HepG2 (cell line): ENCODE results near the gene SLC25A46. TPM values are rescaled to one million over a fixed set of nuclear protein-coding genes. Genes with fewer than 3 reads are reported as not detected.

Experiments
- ATAC-seq: fragments of 200-7000 bp; cut with Tn5 transposase; 3 replicates; pipeline ENCODE4 v1.9.1; 2020; ENCODE audit warnings: mild to moderate bottlenecking, moderate library complexity
- BruUV-seq: library from RNA; stranded (reverse); fragments of 400-500 nt; replicated peaks from 2 replicates; lab custom pipeline; 2021; lab: Mats Ljungman, UMichigan
- CTCF ChIA-PET: fragments of 300-600 bp; formaldehyde crosslinking; extraction: SDS; loops from one replicate; lab custom pipeline; 2021; ENCODE audit warnings: low total read pairs, inconsistent platforms, low intra/inter-chr PET ratio; lab: Yijun Ruan, JAX
- POLR2A ChIA-PET: fragments of 350-600 bp; sonication (Branson Sonifier 250); formaldehyde crosslinking; loops from one replicate; lab custom pipeline; 2020; ENCODE audit warnings: antibody characterized with exemption, inconsistent platforms; lab: Yijun Ruan, JAX
- DNase-seq: peaks from one replicate; pipeline ENCODE4 v3.0.0-alpha.2; 2015; ENCODE audit warnings: low spot score
- FAIRE-seq: peaks from 3 replicates; lab custom pipeline; 2011; peaks lifted over from hg19 to GRCh38; lab: Jason Lieb, UNC
- H2AFZ ChIP-seq: one replicate; pipeline ENCODE4 v1.6.1; 2011; ENCODE audit warnings: low read length, inconsistent platforms
- H3K27ac ChIP-seq: fragments of 300-600 bp; 3 replicates; pipeline ENCODE4 v1.8.0; 2011; ENCODE audit warnings: mixed run types, mild to moderate bottlenecking, mixed read lengths, low read length, inconsistent platforms; ENCODE audit not compliant: insufficient read depth; ENCODE audit errors: extremely low read length
- H3K27me3 ChIP-seq, 2 experiments: fragments of 200-600 bp in 1 of 2; 2 replicates in 1 of 2; 3 replicates in 1 of 2; pipeline versions ENCODE4 v1.6.0 to v1.8.0; 2011; ENCODE audit warnings: low read length in 2 of 2, mild to moderate bottlenecking in 2 of 2, moderate library complexity in 2 of 2, inconsistent platforms in 1 of 2; ENCODE audit not compliant: insufficient read depth in 2 of 2, control insufficient read depth in 1 of 2
- H3K36me3 ChIP-seq, 2 experiments: fragments of 200-600 bp in 1 of 2; replicated peaks in 1 of 2; 2 replicates in 1 of 2; 3 replicates in 1 of 2; pipeline versions ENCODE4 v1.5.1 to v1.8.0; 2011; ENCODE audit warnings: low read length in 2 of 2, inconsistent platforms in 1 of 2; ENCODE audit not compliant: insufficient read depth in 2 of 2, control insufficient read depth in 1 of 2
- H3K4me1 ChIP-seq: 2 replicates; pipeline ENCODE4 v1.5.1; 2012; ENCODE audit warnings: low read length, inconsistent platforms; ENCODE audit not compliant: insufficient read depth
- H3K4me2 ChIP-seq: 2 replicates; pipeline ENCODE4 v1.6.0; 2011; ENCODE audit warnings: low read depth, low read length, inconsistent platforms
- H3K4me3 ChIP-seq, 3 experiments: fragments of 200-600 bp in 1 of 3; sonication (generic), shearing (Covaris generic) in 1 of 3; replicated peaks in 1 of 3; 2 replicates each; pipeline ENCODE4 v1.5.1; 2011 to 2016; ENCODE audit warnings: low read length in 3 of 3, inconsistent platforms in 2 of 3, low read depth in 2 of 3, mild to moderate bottlenecking in 2 of 3, control low read depth in 1 of 3, mixed read lengths in 1 of 3; ENCODE audit not compliant: insufficient read depth in 1 of 3
- H3K79me2 ChIP-seq: one replicate; pipeline ENCODE4 v1.6.1; 2011; ENCODE audit warnings: low read length, inconsistent platforms; ENCODE audit not compliant: insufficient read depth
- H3K9ac ChIP-seq: 2 replicates; pipeline ENCODE4 v1.6.0; 2011; ENCODE audit warnings: mild to moderate bottlenecking, low read depth, low read length, inconsistent platforms; ENCODE audit not compliant: insufficient read depth
- H3K9me3 ChIP-seq: 2 replicates; pipeline ENCODE4 v1.5.1; 2012; ENCODE audit warnings: mild to moderate bottlenecking, low read length
- H4K20me1 ChIP-seq: 2 replicates; pipeline ENCODE4 v1.6.0; 2011; ENCODE audit warnings: inconsistent platforms, mild to moderate bottlenecking, low read length, moderate library complexity; ENCODE audit not compliant: insufficient read depth
- E2F1 ChIP-seq: sonication (generic); formaldehyde crosslinking; IDR thresholded peaks from 2 replicates; pipeline ENCODE4 v1.5.0; 2020; ENCODE audit warnings: missing genetic modification reagents
- GLI4 ChIP-seq: sonication (generic); formaldehyde crosslinking; IDR thresholded peaks from 2 replicates; pipeline ENCODE4 v1.5.1; 2020; ENCODE audit warnings: missing genetic modification reagents, mild to moderate bottlenecking, moderate library complexity, borderline replicate concordance
- MLLT10 ChIP-seq: sonication (generic); formaldehyde crosslinking; IDR thresholded peaks from 2 replicates; pipeline ENCODE4 v1.4.0; 2020; ENCODE audit warnings: missing genetic modification reagents
- NFKB2 ChIP-seq: sonication (generic); formaldehyde crosslinking; IDR thresholded peaks from 2 replicates; pipeline ENCODE4 v1.4.0; 2020; ENCODE audit warnings: missing genetic modification reagents, borderline replicate concordance
- RFX3 ChIP-seq: IDR thresholded peaks from 2 replicates; pipeline ENCODE4 v1.6.1; 2016; ENCODE audit warnings: missing biosample characterization, missing genetic modification reagents
- SP2 ChIP-seq: sonication (generic); formaldehyde crosslinking; IDR thresholded peaks from 2 replicates; pipeline ENCODE4 v1.5.1; 2020; ENCODE audit warnings: mild to moderate bottlenecking, missing genetic modification reagents
- THAP9 ChIP-seq: sonication (generic); formaldehyde crosslinking; IDR thresholded peaks from 2 replicates; pipeline ENCODE4; 2020; ENCODE audit warnings: missing genetic modification reagents, mild to moderate bottlenecking, borderline replicate concordance
- ZFP36 ChIP-seq: fragments of 150-350 bp; IDR thresholded peaks from 2 replicates; pipeline ENCODE4 v1.6.1; 2018; ENCODE audit warnings: borderline replicate concordance, low read length, low read depth; ENCODE audit not compliant: partially characterized antibody
- ZNF431 ChIP-seq: sonication (generic); formaldehyde crosslinking; IDR thresholded peaks from 2 replicates; pipeline ENCODE4 v1.9.0; 2022; ENCODE audit warnings: missing genetic modification reagents, low read depth, mild to moderate bottlenecking, borderline replicate concordance
- in situ Hi-C: cut with HindIII; loops from 2 replicates; pipeline ENCODE4 v1.10.0; 2017; ENCODE audit warnings: low pct_unique_long_range_greater_than_20kb; ENCODE audit not compliant: extremely low pct_ligation_motif_present
- intact Hi-C: fragments of 100-400 bp; cut with micrococcal nuclease; formaldehyde crosslinking; loops from one replicate; pipeline ENCODE4 v1.10.0; 2022; ENCODE audit not compliant: unreplicated experiment
- polyA plus RNA-seq, 8 experiments: library from polyadenylated mRNA; depleted of rRNA in 3 of 8; stranded (reverse) in 7 of 8; unstranded in 1 of 8; fragments of >200 nt; fragmentation: Illumina TruSeq in 4 of 8; extraction: Trizol in 4 of 8; gene quantifications; 2 replicates each; pipeline versions ENCODE4 v1.2.1 to v1.2.3, GENCODE V29; 2011 to 2016; ENCODE audit warnings: low read depth in 4 of 8, missing spikeins in 1 of 8, mixed read lengths in 1 of 8; ENCODE audit not compliant: insufficient read depth in 1 of 8
- total RNA-seq, 5 experiments: library from RNA; depleted of rRNA; stranded (reverse); fragments of >200 nt; fragmentation: Illumina TruSeq; extraction: Trizol; gene quantifications; 2 replicates each; pipeline ENCODE4 v1.2.3, GENCODE V29; 2016; ENCODE audit warnings: low read depth in 1 of 5

SLC25A46 gene
- total and polyA plus RNA-seq, 2 of the 13 experiments (the other 11 are each of a cell fraction or from before 2014, with no cell fraction given), result 14.2 to 34.6 TPM

GRCh38 chr5:110784901-110785300 lies 46.1 kb downstream of the SLC25A46 start:
- no peak for FAIRE-seq

More at GRCh38 chr5:110784901-110785300, 46.1 kb downstream of the SLC25A46 start:
- H3K27me3 ChIP-seq, result no peaks in the 10 kb centered on the region
- H3K4me1 ChIP-seq, result no peaks in the 10 kb centered on the region
- no peak overlapping the region for H3K4me3 ChIP-seq
- H2AFZ ChIP-seq, result no peak overlapping the region
- no peaks in the 10 kb centered on the region for H4K20me1 ChIP-seq
- no peaks in the 10 kb centered on the region for H3K9me3 ChIP-seq
- H3K27ac ChIP-seq, result no peak overlapping the region
- ChIA-PET POLR2A (no interaction called here), CTCF (no interaction called here)
- no peak for TF ChIP-seq MLLT10 (CRISPR knock-in tag)
- TF ChIP-seq NFKB2 (CRISPR knock-in tag), result no peak
- TF ChIP-seq THAP9 (CRISPR knock-in tag), result no peak
- no peak for TF ChIP-seq RFX3 (CRISPR knock-in tag)
- TF ChIP-seq GLI4 (CRISPR knock-in tag), result no peak
- no peak for TF ChIP-seq E2F1 (CRISPR knock-in tag)
- no peak for TF ChIP-seq ZFP36
- TF ChIP-seq SP2 (CRISPR knock-in tag), result no peak
- no peak for TF ChIP-seq ZNF431 (CRISPR knock-in tag)
- no peak overlapping the region for H3K9ac ChIP-seq
- intact Hi-C loops, result no loop called here
- no peak overlapping the region for H3K4me2 ChIP-seq
- DNase-seq (no peak), ATAC-seq (no peak)
- H3K79me2 ChIP-seq, result no peaks in the 10 kb centered on the region
- H3K36me3 ChIP-seq, result no peaks in the 10 kb centered on the region
- BruUV-seq, result no TSS peak
- in situ Hi-C loops, result no loop called here
